ENCODE results near the gene MAML3. TPM values are rescaled to one million over a fixed set of nuclear protein-coding genes. Genes with fewer than 3 reads are reported as not detected.

Gene MAML3
- total RNA-seq, 1 experiment from 2014 or later = 0.89 TPM

DNA sequence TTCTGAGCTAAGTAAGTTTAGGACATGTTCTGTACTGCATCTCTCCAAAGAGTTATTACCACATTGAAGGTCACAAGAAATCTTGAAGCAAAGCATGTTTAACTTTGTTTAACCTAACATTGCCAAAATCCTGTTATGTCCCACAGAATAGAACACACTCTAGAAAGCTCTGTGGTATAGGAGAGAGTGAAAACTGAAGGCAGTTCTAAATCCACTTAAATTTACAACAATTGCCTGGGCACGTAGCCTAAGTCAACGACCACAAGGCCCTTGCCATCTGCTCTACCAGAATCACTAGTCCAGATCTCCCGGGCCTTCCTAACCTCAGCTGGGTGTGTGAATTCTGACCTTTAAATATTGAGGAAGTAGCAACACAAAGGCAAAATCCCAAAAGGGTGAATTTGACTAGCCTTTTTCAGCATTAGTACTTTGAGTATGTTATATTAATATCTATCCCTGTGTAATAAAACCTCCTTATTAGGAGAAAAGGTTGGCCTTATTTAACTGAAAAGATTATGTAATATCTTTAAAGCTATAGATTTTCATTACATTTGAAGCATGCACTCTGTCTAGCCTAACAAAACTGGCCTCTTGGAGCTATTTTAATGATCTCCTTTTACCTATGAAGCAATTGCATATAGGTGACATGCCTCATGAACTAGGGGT is 4.5 kb upstream of the MAML3 start:
- no peaks in the 10 kb centered on the region for H3K9me3 Mint-ChIP-seq (ENCODE audit: unreplicated experiment)
- no peak overlapping the region for H3K27ac Mint-ChIP-seq (ENCODE audit: low read depth, unreplicated experiment)
- DNase-seq (ENCODE audit: unreplicated experiment) = peak; percentile 24
- ChIA-PET POLR2A (interaction anchor here (1.2 to 1.3 kb wide), 3 partner anchors 10 to 271 kb away, joined by 3 to 4 read pairs (median 3); no protein-coding TSS in a partner anchor), CTCF (interaction anchor here (0.6 to 1.2 kb wide), 4 partner anchors 93 to 505 kb away, joined by 3 to 4 read pairs (median 3); no protein-coding TSS in a partner anchor)
- H3K4me3 Mint-ChIP-seq (ENCODE audit: unreplicated experiment) = no peak overlapping the region
- H3K4me1 Mint-ChIP-seq (ENCODE audit: insufficient read depth, unreplicated experiment) = peaks cover 13% of the 10 kb centered on the region
- intact Hi-C loops (cut with micrococcal nuclease) = no loop called here
- no TSS peak for BruUV-seq (replicated peaks)
- TF ChIP-seq, protein P1, sequence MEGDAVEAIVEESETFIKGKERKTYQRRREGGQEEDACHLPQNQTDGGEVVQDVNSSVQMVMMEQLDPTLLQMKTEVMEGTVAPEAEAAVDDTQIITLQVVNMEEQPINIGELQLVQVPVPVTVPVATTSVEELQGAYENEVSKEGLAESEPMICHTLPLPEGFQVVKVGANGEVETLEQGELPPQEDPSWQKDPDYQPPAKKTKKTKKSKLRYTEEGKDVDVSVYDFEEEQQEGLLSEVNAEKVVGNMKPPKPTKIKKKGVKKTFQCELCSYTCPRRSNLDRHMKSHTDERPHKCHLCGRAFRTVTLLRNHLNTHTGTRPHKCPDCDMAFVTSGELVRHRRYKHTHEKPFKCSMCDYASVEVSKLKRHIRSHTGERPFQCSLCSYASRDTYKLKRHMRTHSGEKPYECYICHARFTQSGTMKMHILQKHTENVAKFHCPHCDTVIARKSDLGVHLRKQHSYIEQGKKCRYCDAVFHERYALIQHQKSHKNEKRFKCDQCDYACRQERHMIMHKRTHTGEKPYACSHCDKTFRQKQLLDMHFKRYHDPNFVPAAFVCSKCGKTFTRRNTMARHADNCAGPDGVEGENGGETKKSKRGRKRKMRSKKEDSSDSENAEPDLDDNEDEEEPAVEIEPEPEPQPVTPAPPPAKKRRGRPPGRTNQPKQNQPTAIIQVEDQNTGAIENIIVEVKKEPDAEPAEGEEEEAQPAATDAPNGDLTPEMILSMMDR (IDR thresholded peaks at IDR 0.05; ENCODE audit: unreplicated experiment) = no peak
- no peaks in the 10 kb centered on the region for H3K36me3 Mint-ChIP-seq (ENCODE audit: insufficient read depth, unreplicated experiment)
- H3K27me3 Mint-ChIP-seq (ENCODE audit: insufficient read depth, unreplicated experiment) = no peaks in the 10 kb centered on the region

DNA sequence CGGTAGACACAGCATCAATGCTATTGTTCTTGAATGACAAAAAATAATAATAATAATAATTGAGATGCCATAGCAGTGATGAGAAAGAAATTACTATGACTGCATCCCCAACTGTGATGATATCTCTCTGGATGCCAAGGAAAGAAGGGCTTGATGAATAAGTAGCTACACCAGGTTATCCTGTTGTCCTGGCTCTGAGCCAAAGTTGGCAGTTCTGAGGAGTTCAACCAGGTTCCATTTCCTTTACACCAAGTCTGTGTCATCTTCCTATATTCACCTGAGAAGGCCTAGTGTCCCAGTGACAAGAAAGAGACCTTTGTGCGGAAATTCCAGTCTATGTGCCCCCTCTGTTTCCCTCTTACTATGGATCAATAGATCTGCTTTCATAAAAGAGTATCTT is 3.4 kb upstream of the MAML3 start:
- peaks cover 1% of the 10 kb centered on the region for H3K4me1 Mint-ChIP-seq (ENCODE audit: insufficient read depth, unreplicated experiment)
- H3K36me3 Mint-ChIP-seq (ENCODE audit: insufficient read depth, unreplicated experiment) = no peaks in the 10 kb centered on the region
- ChIA-PET CTCF (interaction anchor here (0.6 to 0.9 kb wide), 3 partner anchors 94 to 1126 kb away, joined by 3 read pairs; no protein-coding TSS in a partner anchor), POLR2A (interaction anchor here (0.6 to 1.3 kb wide), 3 partner anchors 11 to 200 kb away, joined by 3 to 4 read pairs (median 3); no protein-coding TSS in a partner anchor)
- TF ChIP-seq, protein P1 (IDR thresholded peaks at IDR 0.05; ENCODE audit: unreplicated experiment) = no peak
- H3K9me3 Mint-ChIP-seq (ENCODE audit: unreplicated experiment) = no peaks in the 10 kb centered on the region
- intact Hi-C loops (cut with micrococcal nuclease) = no loop called here
- DNase-seq (ENCODE audit: unreplicated experiment) = no peak
- H3K4me3 Mint-ChIP-seq (ENCODE audit: unreplicated experiment) = no peak overlapping the region
- no peak overlapping the region for H3K27ac Mint-ChIP-seq (ENCODE audit: low read depth, unreplicated experiment)
- H3K27me3 Mint-ChIP-seq (ENCODE audit: insufficient read depth, unreplicated experiment) = no peaks in the 10 kb centered on the region
- BruUV-seq (replicated peaks) = no TSS peak

DNA sequence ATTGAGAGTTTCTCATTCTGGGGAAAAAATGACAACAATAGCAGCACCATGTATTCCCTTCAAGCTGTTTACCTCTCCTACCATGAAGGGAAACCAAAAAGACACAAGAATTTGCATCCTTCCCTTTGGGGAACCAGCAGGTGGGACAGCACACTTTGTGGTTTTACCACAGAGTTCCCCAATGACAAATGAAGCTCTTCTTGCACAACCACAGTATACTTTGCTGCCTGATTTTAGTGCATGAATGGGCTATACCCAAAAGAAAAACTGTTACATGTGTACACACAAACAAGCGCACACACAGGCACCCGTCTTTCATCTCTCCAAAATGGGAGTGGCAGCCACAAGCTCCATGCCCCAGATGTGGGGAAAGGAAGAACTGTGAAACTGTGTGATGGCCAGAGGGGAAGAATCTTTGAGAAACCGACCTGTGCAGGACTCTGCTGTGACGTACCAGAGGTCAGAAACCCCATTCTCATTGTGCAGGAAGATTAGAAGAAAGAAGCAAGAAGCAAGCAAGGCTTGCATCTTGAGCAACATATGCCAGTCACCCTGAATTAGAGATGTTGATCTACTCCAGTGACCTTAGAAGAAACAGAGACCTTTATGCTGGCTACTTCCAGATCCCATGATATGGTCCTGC is 2.7 kb upstream of the MAML3 start:
- no peaks in the 10 kb centered on the region for H3K36me3 Mint-ChIP-seq (ENCODE audit: insufficient read depth, unreplicated experiment)
- H3K27ac Mint-ChIP-seq (ENCODE audit: low read depth, unreplicated experiment) = no peak overlapping the region
- BruUV-seq (replicated peaks) = no TSS peak
- H3K27me3 Mint-ChIP-seq (ENCODE audit: insufficient read depth, unreplicated experiment) = no peaks in the 10 kb centered on the region
- no peak overlapping the region for H3K4me3 Mint-ChIP-seq (ENCODE audit: unreplicated experiment)
- intact Hi-C loops (cut with micrococcal nuclease) = no loop called here
- no peak for DNase-seq (ENCODE audit: unreplicated experiment)
- POLR2A ChIA-PET = interaction anchor here (1.1 kb wide), 1 partner anchor 28 kb away, joined by 3 read pairs; no protein-coding TSS in a partner anchor
- no peaks in the 10 kb centered on the region for H3K9me3 Mint-ChIP-seq (ENCODE audit: unreplicated experiment)
- CTCF ChIA-PET = interaction anchor here (0.6 to 1.1 kb wide), 3 partner anchors 88 to 1127 kb away, joined by 3 read pairs; no protein-coding TSS in a partner anchor
- no peaks in the 10 kb centered on the region for H3K4me1 Mint-ChIP-seq (ENCODE audit: insufficient read depth, unreplicated experiment)
- TF ChIP-seq, protein P1 (IDR thresholded peaks at IDR 0.05; ENCODE audit: unreplicated experiment) = no peak

- intact Hi-C loops (cut with micrococcal nuclease) = loop anchor here (1.0 to 5.0 kb wide), 7 partner anchors 32 to 552 kb away; no protein-coding TSS in a partner anchor
- CTCF ChIA-PET = interaction anchor here (0.7 to 1.5 kb wide), 2 partner anchors 98 to 172 kb away, joined by 3 to 5 read pairs; no protein-coding TSS in a partner anchor
- TF ChIP-seq, protein P1 (IDR thresholded peaks at IDR 0.05; ENCODE audit: unreplicated experiment) = no peak
- Mint-ChIP-seq H3K9me3 (ENCODE audit: unreplicated experiment) (no peaks in the 10 kb centered on the region), H3K27ac (ENCODE audit: low read depth, unreplicated experiment) (peak overlapping the region; percentile 86), H3K36me3 (ENCODE audit: insufficient read depth, unreplicated experiment) (no peaks in the 10 kb centered on the region), H3K4me1 (ENCODE audit: insufficient read depth, unreplicated experiment) (no peaks in the 10 kb centered on the region), H3K4me3 (ENCODE audit: unreplicated experiment) (peak overlapping the region; percentile 95), H3K27me3 (ENCODE audit: insufficient read depth, unreplicated experiment) (no peaks in the 10 kb centered on the region)
- BruUV-seq (replicated peaks) = no TSS peak
- no peak for DNase-seq (ENCODE audit: unreplicated experiment)
- POLR2A ChIA-PET = interaction anchor here (0.7 to 5.1 kb wide), 18 partner anchors 8 to 496 kb away, joined by 3 to 82 read pairs (median 13); partner anchors contain the start of gene MGST2
These were observed 548 bp upstream of the MAML3 start for GRCh38 chr4:140154572-140154891.
